Measurements from ENCODE around the gene IDH3A. TPM values are rescaled to one million over a fixed set of nuclear protein-coding genes. Genes with fewer than 3 reads are reported as not detected.

Gene IDH3A
- total RNA-seq, 1 experiment from 2014 or later, result 116 TPM

GRCh38 chr15:78174401-78174800 is 25.2 kb downstream of the IDH3A start:
- POLR2A ChIA-PET, result no interaction called here
- TF ChIP-seq, protein P1, sequence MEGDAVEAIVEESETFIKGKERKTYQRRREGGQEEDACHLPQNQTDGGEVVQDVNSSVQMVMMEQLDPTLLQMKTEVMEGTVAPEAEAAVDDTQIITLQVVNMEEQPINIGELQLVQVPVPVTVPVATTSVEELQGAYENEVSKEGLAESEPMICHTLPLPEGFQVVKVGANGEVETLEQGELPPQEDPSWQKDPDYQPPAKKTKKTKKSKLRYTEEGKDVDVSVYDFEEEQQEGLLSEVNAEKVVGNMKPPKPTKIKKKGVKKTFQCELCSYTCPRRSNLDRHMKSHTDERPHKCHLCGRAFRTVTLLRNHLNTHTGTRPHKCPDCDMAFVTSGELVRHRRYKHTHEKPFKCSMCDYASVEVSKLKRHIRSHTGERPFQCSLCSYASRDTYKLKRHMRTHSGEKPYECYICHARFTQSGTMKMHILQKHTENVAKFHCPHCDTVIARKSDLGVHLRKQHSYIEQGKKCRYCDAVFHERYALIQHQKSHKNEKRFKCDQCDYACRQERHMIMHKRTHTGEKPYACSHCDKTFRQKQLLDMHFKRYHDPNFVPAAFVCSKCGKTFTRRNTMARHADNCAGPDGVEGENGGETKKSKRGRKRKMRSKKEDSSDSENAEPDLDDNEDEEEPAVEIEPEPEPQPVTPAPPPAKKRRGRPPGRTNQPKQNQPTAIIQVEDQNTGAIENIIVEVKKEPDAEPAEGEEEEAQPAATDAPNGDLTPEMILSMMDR (IDR thresholded peaks at IDR 0.05), result no peak
- TF ChIP-seq, protein P2, sequence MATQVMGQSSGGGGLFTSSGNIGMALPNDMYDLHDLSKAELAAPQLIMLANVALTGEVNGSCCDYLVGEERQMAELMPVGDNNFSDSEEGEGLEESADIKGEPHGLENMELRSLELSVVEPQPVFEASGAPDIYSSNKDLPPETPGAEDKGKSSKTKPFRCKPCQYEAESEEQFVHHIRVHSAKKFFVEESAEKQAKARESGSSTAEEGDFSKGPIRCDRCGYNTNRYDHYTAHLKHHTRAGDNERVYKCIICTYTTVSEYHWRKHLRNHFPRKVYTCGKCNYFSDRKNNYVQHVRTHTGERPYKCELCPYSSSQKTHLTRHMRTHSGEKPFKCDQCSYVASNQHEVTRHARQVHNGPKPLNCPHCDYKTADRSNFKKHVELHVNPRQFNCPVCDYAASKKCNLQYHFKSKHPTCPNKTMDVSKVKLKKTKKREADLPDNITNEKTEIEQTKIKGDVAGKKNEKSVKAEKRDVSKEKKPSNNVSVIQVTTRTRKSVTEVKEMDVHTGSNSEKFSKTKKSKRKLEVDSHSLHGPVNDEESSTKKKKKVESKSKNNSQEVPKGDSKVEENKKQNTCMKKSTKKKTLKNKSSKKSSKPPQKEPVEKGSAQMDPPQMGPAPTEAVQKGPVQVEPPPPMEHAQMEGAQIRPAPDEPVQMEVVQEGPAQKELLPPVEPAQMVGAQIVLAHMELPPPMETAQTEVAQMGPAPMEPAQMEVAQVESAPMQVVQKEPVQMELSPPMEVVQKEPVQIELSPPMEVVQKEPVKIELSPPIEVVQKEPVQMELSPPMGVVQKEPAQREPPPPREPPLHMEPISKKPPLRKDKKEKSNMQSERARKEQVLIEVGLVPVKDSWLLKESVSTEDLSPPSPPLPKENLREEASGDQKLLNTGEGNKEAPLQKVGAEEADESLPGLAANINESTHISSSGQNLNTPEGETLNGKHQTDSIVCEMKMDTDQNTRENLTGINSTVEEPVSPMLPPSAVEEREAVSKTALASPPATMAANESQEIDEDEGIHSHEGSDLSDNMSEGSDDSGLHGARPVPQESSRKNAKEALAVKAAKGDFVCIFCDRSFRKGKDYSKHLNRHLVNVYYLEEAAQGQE (IDR thresholded peaks at IDR 0.05; ENCODE audit: insufficient read depth in 1 of 2, low read depth in 2 of 2, low read length in 1 of 2), result no peak

GRCh38 chr15:78175330-78175729 is 26.2 kb downstream of the IDH3A start:
- intact Hi-C loops (cut with micrococcal nuclease; ENCODE audit: unreplicated experiment), result no loop called here
- BruUV-seq (replicated peaks), result no TSS peak
- H3K9me3 ChIP-seq (ENCODE audit: control insufficient read depth, insufficient read depth, low read depth, low read length), result no peaks in the 10 kb centered on the region
- H3K27me3 ChIP-seq (ENCODE audit: control insufficient read depth, insufficient read depth, low read length), result no peaks in the 10 kb centered on the region
- ATAC-seq (peak; percentile 43; the same call in 1 of the 2 replicates), DNase-seq (ENCODE audit: low read depth, low spot score) (no peak)
- H3K4me1 ChIP-seq (ENCODE audit: control insufficient read depth, insufficient read depth, low read length), result no peaks in the 10 kb centered on the region
- peaks cover 3% of the 10 kb centered on the region; the same call in 1 of the 2 replicates for H3K36me3 ChIP-seq (ENCODE audit: control insufficient read depth, insufficient read depth, low read length)
- in situ Hi-C loops (cut with HindIII; ENCODE audit: low pct_unique_long_range_greater_than_20kb, low sequenced_read_pairs), result no loop called here
- no peak overlapping the region for H3K27ac ChIP-seq (ENCODE audit: low read length)
- ChIA-PET CTCF (interaction anchor here (1.6 kb wide), 1 partner anchor 20 kb away, joined by 4 read pairs; no protein-coding TSS in a partner anchor), POLR2A (interaction anchor here (0.5 kb wide), 1 partner anchor 65 kb away, joined by 6 read pairs; no protein-coding TSS in a partner anchor)
- no peak for TF ChIP-seq TCF7L2 (IDR thresholded peaks at IDR 0.05; ENCODE audit: low read depth, low read length)
- no peak for TF ChIP-seq POLR2AphosphoS5 (IDR thresholded peaks at IDR 0.05; ENCODE audit: low read depth, low read length)
- no peak for TF ChIP-seq SIN3A (IDR thresholded peaks at IDR 0.05; ENCODE audit: borderline replicate concordance, insufficient read depth, low read depth, low read length)
- TF ChIP-seq, protein P1 (IDR thresholded peaks at IDR 0.05), result no peak
- H3K4me3 ChIP-seq (ENCODE audit: low read depth in 2 of 2, low read length in 2 of 2), result no peak overlapping the region

More at GRCh38 chr15:78174401-78174800, 25.2 kb downstream of the IDH3A start:
- ATAC-seq (no peak), DNase-seq (ENCODE audit: low read depth, low spot score) (no peak)
- in situ Hi-C loops (cut with HindIII; ENCODE audit: low pct_unique_long_range_greater_than_20kb, low sequenced_read_pairs) (no loop called here), intact Hi-C loops (cut with micrococcal nuclease; ENCODE audit: unreplicated experiment) (no loop called here)
- BruUV-seq (replicated peaks), result no TSS peak
- Histone ChIP-seq H3K4me3 (ENCODE audit: low read depth in 2 of 2, low read length in 2 of 2) (no peak overlapping the region), H3K4me1 (ENCODE audit: control insufficient read depth, insufficient read depth, low read length) (no peaks in the 10 kb centered on the region), H3K27ac (ENCODE audit: low read length) (no peak overlapping the region), H3K27me3 (ENCODE audit: control insufficient read depth, insufficient read depth, low read length) (no peaks in the 10 kb centered on the region), H3K9me3 (ENCODE audit: control insufficient read depth, insufficient read depth, low read depth, low read length) (no peaks in the 10 kb centered on the region), H3K36me3 (ENCODE audit: control insufficient read depth, insufficient read depth, low read length) (peaks cover 6% of the 10 kb centered on the region)
- CTCF ChIA-PET, result no interaction called here
